AG04449 (cell line): Measurements from ENCODE around the gene ISOC1.

Experiments
- CTCF ChIA-PET: fragments of 350-600 bp; formaldehyde crosslinking; extraction: SDS; loops from one replicate; lab custom pipeline; 2021; ENCODE audit warnings: antibody characterized with exemption; lab: Yijun Ruan, JAX
- POLR2A ChIA-PET: fragments of 400-600, 350-600 bp; formaldehyde crosslinking; extraction: SDS; loops from one replicate; lab custom pipeline; 2020; ENCODE audit warnings: antibody characterized with exemption, inconsistent platforms; lab: Yijun Ruan, JAX
- DNase-seq: peaks from one replicate; pipeline ENCODE4 v3.0.0-alpha.2; 2010; ENCODE audit warnings: low read depth, low spot score
- H3K4me3 ChIP-seq: 2 replicates; pipeline ENCODE4 v1.5.1; 2011; ENCODE audit warnings: low read depth, mild to moderate bottlenecking, control low read depth, low read length
- TF ChIP-seq, protein P1 (sequence below): IDR thresholded peaks from one replicate; pipeline ENCODE4 v1.5.1; 2011; ENCODE audit warnings: mild to moderate bottlenecking, moderate library complexity, low read length, control low read depth, inconsistent platforms; ENCODE audit not compliant: insufficient read depth; ENCODE audit errors: missing control alignments

Gene ISOC1

DNA sequence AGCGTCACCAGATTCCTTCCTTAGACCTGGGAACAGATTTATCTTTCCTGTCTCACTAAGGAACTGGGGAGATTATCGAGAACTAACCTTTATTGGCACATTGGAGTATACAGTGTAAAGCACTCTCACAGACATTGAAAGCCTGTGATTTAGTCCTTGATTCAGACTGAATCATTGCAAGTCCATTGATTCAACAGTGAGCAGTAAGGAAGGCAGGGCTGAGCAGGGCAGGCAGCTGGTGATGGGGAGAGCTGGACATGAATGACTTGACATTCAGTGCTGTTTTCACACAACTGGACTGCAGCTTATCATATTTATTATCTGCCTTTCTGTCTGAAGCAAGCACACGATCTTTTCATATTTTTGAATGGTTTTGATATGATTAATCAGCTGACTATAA lies 16.2 kb downstream of the ISOC1 start:
- TF ChIP-seq, protein P1, sequence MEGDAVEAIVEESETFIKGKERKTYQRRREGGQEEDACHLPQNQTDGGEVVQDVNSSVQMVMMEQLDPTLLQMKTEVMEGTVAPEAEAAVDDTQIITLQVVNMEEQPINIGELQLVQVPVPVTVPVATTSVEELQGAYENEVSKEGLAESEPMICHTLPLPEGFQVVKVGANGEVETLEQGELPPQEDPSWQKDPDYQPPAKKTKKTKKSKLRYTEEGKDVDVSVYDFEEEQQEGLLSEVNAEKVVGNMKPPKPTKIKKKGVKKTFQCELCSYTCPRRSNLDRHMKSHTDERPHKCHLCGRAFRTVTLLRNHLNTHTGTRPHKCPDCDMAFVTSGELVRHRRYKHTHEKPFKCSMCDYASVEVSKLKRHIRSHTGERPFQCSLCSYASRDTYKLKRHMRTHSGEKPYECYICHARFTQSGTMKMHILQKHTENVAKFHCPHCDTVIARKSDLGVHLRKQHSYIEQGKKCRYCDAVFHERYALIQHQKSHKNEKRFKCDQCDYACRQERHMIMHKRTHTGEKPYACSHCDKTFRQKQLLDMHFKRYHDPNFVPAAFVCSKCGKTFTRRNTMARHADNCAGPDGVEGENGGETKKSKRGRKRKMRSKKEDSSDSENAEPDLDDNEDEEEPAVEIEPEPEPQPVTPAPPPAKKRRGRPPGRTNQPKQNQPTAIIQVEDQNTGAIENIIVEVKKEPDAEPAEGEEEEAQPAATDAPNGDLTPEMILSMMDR = no peak
- no peak for DNase-seq
- H3K4me3 ChIP-seq = no peak overlapping the region
- POLR2A ChIA-PET = no interaction called here
- CTCF ChIA-PET = interaction anchor here (1.1 kb wide), 1 partner anchor 16 kb away, joined by 3 read pairs; no protein-coding TSS in a partner anchor

DNA sequence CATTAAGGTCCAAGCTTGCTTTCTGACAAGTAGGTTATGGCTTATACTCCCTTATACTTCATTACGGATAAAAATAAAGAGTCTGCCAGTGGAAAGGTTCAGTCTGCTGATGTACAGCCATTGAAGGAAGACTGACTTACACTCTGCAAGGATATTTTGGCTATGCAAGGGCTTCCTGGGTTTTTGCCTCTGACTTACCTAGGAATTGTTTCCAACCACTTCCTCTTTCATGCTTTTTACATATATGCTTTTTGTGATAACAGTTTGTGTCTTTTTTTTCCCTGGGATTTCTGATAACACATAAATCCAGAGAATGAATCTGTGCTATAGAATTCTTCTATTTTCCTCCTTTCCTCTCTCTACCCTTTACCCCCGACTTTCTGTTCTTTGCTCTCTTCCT lies 16.8 kb downstream of the ISOC1 start:
- ChIA-PET CTCF (interaction anchor here (1.7 kb wide), 1 partner anchor 16 kb away, joined by 7 read pairs; no protein-coding TSS in a partner anchor), POLR2A (no interaction called here)
- TF ChIP-seq, protein P1 = no peak
- DNase-seq = no peak
- no peak overlapping the region for H3K4me3 ChIP-seq

DNA sequence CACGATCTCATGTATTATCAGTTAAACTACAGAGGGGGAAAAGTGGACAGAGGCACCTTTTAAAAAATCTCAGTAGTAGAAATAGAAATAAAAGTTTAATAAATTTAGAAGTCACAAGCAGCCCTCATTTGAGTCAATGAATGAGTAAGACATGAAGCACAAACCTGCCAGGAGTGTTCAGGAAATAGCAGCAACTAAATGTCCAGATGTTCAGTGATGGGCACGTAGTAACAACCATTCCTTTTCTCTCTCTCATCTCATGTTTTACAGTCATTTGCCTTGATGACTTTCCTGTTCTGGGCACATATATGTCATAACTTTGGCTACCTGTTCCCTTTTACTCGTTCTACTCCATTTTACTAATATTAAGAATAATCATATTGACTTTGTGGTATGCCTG lies 17.7 kb downstream of the ISOC1 start:
- H3K4me3 ChIP-seq = no peak overlapping the region
- POLR2A ChIA-PET = no interaction called here
- CTCF ChIA-PET = interaction anchor here (1.2 to 1.7 kb wide), 2 partner anchors 11 to 17 kb away, joined by 3 to 7 read pairs; no protein-coding TSS in a partner anchor
- TF ChIP-seq, protein P1 = no peak
- no peak for DNase-seq

DNA sequence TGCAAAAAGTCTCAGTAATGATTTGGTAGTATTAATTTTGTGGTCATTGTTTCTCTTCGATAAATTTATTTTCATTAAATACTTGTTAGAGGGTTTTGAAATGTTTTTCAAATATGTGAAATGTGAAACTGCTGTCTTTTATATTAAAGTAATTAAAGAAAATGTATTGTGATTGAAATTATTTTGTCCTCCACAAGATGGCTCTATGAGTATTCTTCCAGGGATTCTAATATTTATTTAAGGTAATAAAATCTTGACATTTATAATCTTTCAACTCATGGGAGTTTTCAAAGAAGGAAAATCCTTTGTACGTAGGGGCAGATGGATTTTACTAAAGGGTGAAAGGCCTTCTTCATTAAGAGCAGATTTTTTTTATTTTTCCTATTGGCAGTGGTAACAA lies 19.3 kb downstream of the ISOC1 start:
- CTCF ChIA-PET = interaction anchor here (3.7 kb wide), 1 partner anchor 12 kb away, joined by 14 read pairs; no protein-coding TSS in a partner anchor
- POLR2A ChIA-PET = no interaction called here
- DNase-seq = no peak
- TF ChIP-seq, protein P1 = no peak
- H3K4me3 ChIP-seq = no peak overlapping the region

DNA sequence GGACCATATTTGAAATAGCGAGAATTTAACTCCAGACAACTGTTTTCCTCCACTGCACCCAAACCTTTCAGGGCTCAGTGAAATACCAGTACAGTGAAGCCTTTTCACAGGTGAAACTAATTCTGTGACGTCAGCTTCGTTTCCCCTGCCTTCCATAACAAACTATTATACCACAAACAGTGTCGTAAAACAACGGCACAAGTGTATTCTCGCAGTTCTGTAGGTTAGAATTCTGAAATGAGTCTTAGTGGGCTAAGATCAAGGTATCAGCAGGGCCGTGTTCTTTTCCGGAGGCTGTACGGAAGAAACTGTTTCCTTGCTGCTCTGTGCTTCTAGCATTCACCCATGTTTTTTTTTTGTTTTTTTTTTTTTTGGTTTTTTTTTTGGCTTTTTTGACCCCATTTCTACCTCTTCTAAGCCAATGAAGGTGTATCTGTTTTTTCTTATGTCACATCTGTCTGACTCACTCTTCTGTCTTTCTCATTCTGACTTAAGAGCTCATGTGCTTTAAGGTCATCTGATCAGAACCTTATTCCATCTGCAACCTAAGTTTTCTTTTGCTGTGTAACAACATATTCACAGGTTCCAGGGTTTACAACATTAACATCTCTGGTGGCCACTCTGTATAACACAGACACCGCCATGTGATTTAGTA lies 20.1 kb downstream of the ISOC1 start:
- H3K4me3 ChIP-seq = no peak overlapping the region
- CTCF ChIA-PET = interaction anchor here (1.1 to 3.7 kb wide), 2 partner anchors 11 to 16 kb away, joined by 5 to 14 read pairs; no protein-coding TSS in a partner anchor

DNA sequence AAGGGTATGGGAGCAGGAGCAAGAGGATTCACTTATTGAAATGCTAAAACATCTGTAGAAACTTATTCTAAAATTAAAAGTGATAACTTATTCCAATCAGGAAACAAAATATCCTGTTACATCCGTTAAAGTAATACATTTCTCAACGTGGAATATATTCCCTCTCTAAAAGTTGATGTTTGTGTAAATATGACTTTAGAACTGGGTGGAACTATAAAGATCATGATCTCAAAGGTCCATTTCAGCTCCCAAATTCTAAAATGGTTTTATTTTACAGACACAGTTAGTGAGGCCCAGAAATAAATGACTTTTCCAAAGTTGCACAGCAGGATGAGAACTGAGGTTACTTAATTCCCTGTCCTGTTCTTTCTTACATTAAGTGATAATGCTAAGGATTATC lies 21.1 kb downstream of the ISOC1 start:
- CTCF ChIA-PET = interaction anchor here (1.1 to 3.7 kb wide), 2 partner anchors 10 to 17 kb away, joined by 5 to 14 read pairs; no protein-coding TSS in a partner anchor
- TF ChIP-seq, protein P1 = no peak
- POLR2A ChIA-PET = no interaction called here
- no peak for DNase-seq
- no peak overlapping the region for H3K4me3 ChIP-seq

More for the DNA sequence above, 20.1 kb downstream of the ISOC1 start:
- TF ChIP-seq, protein P1 = no peak
- no peak for DNase-seq
- POLR2A ChIA-PET = no interaction called here
